ENCODE results near the gene IPO4.

The IPO4 gene

DNA sequence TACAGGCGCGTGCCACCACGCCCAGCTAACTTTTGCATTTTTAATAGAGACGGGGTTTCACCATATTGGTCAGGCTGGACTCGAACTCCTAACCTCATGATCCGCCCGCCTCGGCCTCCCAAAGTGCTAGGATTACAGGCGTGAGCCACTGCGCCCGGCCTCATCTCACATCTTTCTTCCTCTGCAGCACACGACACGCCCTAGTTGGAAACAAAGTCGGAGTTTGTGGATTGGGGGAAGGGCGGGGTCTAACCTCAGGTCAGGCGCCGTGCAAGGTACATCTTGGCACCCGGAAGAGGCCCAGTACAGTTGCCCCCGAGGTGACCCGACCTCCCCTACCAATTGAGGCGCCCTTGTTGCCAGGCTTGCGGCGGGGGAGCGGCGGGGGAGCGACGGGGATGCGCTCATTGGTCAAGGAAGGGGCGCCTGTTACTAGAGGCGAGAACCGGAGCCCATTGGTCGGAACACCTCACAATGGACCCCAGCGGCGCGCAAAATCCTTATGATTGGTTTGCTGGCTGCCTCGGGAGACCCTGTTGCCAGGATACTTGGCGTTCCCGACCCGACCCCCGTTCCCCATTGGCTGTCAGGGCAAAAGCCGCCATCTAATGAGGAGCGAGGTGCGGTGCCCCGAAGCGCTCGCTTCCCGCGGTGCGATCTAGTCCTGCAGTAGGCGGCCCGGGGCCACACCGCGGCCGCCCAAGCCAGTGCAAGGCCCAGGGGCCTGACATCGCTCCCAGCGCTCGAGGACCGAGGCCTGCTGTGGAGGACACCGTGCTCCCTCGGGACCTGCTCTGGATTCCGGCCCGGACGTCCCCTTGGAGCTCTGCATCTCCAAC is 17.0 kb downstream of the IPO4 start, which contains the start of gene REC8:
Gene REC8 (plus strand): TSS at position 659 of the 839 bp plus-strand sequence. CDS start 473 bp downstream, outside the sequence.
- DNase-seq, result peak; percentile 80

DNA sequence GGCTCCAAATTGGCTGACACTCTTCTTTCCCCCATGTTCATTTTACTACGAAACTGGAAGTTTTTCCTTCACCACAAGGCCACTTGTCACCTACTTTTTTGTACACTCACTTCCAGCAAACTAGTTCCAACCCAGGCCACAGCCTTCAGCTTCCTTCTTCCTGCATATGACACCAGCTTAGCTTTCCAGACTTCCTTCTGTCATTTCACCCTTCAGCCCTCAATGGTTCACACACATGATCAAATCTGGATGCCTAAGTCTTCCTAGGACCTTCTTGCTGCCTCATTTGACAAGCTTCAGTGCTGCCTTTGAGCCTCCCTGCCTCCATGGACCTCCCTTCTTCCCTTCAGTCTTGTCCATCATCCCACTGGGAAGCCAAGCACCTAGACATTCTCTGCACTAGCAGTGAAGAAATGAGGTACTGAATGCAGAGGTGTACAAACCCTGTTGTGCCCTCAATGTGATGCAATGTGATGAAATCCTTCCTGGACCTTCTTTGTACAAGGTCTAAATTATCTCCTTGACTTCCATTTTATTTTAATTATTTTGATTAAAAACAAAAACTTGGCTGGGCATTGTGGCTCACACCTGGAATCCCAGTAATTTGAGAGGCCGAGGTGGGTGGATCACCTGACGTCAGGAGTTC is 21.0 kb downstream of the IPO4 start:
- DNase-seq, result no peak

- DNase-seq, result no peak
These were observed 22.8 kb downstream of the IPO4 start for GRCh38 chr14:24165785-24166184.

DNA sequence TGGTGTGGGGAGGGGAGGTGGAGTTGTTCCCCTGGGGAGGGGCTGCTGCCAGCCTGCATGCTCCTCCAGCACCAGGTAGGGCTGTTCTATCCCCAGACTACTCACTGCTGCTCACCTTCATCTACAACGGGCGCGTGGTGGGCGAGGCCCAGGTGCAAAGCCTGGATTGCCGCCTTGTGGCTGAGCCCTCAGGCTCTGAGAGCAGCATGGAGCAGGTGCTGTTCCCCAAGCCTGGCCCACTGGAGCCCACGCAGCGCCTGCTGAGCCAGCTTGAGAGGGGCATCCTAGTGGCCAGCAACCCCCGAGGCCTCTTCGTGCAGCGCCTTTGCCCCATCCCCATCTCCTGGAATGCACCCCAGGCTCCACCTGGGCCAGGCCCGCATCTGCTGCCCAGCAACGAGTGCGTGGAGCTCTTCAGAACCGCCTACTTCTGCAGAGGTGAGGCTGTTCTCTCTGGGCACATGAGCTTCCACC is 24.1 kb downstream of the IPO4 start:
- DNase-seq, result no peak

DNA sequence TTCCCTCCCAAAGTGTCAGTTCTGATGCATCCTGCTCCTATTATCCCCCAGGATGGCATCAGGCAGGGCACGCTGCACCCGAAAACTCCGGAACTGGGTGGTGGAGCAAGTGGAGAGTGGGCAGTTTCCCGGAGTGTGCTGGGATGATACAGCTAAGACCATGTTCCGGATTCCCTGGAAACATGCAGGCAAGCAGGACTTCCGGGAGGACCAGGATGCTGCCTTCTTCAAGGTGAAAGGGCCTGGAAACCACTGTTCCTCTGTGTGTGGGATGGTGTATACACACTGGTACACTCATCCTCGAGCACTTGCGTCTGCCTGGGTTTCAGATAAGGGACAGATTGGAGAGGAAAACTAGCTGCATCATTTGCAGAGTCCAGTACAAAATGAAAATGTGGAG is 26.5 kb downstream of the IPO4 start:
- DNase-seq, result peak; percentile 8

DNA sequence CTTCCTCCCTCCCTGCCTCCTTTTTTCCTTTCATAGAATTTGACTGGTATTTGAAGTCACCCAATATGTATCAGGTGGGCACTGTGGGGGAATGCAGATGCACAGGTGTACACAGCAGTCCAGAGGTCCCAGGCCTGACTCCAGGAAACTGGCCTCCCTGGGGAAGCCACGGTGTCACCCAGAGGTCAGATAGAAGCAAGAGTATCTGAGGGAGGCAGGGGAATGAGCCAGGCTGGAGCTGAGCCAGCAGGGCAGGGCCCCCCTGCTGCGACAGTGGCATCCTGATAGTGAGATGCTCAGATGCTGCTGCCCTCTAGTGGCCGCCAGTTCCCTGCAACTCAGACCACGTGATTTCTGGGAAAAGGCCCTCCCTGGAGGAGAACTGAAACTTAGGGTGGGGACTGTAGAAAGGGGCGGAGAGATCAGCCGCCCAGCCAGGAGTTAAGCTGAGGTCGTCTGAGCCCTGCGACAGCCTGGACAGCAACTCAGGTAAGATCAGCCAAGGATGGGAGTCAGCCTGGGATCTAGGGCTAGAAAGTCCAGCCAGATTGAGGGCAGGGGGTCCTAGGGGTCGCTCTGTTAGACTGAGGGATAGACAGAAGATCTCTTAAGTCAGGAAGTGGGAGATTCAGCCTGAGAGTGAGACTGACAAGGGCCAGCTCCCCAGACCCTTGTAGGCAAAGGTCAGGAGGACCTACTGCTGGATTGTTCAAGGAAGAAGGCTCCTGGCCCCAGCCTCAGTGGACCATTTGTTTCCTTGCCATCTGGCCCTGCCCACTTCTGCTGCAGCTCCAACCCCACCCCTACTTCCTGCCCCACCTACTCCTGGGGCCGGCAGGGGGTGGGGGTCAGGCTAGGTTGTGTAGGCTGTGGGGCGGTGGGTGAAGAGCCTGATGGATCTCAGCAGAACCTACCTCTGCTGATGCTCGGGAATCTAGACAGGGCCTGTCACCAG is 27.5 kb downstream of the IPO4 start, which contains the start of gene IRF9:
Gene IRF9 (plus strand): TSS at position 416 of the 955 bp plus-strand sequence. CDS start 880 bp downstream, outside the sequence.
- DNase-seq, result peak; percentile 98

- no peak for DNase-seq
These were observed 28.1 kb downstream of the IPO4 start for GRCh38 chr14:24160499-24160849.

- no peak for DNase-seq
These were observed 28.7 kb downstream of the IPO4 start for GRCh38 chr14:24159777-24160498.

- no peak for DNase-seq
These were observed 31.3 kb downstream of the IPO4 start for GRCh38 chr14:24157331-24157730.

DNA sequence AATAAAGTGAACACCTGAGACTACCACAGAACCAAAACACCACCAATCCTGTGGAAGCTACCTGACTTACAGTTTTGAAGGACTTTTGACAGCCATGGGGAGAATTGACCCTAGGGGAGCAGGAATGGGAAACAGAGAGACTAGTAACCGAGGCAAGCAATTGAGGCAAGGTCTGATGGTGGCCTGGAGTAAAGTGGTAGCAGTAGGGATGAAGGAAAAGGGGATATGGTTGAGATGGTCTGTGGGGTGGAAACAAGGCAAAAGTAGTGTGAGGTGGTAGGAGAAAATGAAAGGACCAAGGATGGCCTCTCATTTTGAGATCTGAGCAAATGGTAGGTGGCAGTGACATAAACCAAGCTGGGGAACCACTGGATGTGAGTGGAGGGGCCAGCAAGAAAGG is 31.8 kb downstream of the IPO4 start:
- no peak for DNase-seq

- DNase-seq, result no peak
These were observed 33.5 kb downstream of the IPO4 start for GRCh38 chr14:24155100-24155499.

GRCh38 chr14:24151404-24152080 is 37.1 kb downstream of the IPO4 start:
- DNase-seq, result no peak

DNA sequence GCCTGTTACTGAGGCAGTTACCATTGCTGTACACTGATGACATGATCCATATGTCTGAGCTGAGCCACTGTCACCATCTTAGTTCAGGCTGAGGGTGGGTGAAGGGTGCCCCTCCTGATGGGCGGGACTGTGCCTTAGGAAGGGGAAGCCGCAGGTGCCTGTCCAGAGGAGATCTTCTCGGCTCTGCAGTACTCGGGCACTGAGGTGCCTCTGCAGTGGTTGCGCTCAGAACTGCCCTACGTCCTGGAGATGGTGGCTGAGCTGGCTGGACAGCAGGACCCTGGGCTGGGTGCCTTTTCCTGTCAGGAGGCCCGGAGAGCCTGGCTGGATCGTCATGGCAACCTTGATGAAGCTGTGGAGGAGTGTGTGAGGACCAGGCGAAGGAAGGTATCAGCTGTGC is 37.6 kb downstream of the IPO4 start:
- DNase-seq, result no peak

GRCh38 chr14:24150567-24150966 is 38.0 kb downstream of the IPO4 start:
- DNase-seq, result no peak

DNA sequence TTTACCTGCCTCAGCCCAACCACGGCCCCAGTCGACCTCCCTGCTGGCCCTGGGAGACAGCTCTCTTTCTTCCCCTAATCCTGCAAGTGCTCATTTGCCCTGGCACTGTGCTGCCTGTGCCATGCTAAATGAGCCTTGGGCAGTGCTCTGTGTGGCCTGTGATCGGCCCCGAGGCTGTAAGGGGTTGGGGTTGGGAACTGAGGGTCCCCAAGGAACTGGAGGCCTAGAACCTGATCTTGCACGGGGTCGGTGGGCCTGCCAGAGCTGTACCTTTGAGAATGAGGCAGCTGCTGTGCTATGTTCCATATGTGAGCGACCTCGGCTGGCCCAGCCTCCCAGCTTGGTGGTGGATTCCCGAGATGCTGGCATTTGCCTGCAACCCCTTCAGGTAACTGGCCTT is 38.6 kb downstream of the IPO4 start:
- no peak for DNase-seq

GRCh38 chr14:24149302-24149969 is 39.2 kb downstream of the IPO4 start:
- no peak for DNase-seq

DNA sequence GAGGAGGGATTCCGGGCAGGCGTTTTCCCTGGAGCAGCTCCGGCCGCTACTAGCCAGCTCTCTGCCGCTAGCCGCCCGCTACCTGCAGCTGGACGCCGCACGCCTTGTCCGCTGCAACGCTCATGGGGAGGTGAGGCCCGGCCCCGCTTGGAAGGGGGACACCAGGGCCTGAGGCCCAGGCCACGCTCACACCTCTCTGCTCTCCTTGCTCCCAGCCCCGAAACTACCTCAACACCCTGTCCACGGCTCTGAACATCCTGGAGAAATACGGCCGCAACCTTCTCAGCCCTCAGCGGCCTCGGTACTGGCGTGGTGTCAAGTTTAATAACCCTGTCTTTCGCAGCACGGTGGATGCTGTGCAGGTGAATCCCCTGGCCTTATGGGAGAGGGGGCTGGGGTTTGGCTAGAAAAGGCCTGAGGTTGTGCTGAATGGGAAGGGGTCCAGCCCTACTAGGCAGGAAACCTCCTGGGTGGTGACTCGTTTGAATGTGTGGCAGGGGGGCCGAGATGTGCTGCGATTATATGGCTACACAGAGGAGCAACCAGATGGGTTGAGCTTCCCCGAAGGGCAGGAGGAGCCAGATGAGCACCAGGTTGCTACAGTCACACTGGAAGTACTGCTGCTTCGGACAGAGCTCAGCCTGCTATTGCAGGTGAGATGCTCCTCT is 40.7 kb downstream of the IPO4 start:
- no peak for DNase-seq

DNA sequence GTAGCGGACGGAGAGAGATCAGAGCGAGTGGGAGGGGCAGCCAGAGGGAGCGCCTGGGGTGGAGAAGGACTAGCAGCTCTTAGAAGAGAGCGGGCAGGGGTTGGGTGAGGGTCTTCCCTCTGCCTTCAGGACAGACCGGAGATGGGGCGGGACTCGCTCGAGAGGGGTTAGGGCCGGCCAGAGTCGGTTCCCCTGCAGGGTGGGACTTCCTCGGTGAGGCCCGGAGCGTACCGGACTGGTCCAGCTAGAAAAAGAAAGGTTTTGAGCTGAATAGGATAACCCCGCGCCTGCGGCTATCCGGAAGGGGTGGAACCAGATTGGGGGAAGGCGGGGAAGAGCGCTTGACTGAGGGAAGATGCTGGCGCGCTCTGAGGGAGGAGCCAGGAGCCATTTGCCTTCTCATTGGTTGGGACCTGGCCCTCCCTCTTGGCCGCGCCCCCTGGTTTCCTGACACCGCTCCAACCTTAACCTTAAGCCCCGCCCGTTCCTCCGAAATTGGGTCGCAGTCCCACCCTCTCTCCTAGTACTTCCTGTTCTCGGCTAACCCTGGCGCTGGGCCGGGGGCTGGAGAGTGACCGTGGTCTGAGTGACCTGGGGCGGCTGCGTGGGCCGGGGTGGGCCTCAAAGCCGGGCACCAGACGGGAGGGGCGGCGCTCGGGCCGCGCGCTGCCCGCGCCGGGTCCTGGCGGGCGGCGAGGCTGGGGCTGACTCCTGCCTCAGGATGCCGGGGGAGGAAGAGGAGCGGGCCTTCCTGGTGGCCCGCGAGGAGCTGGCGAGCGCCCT is 41.4 kb downstream of the IPO4 start, which contains the start of gene RNF31:
Gene RNF31 (plus strand): TSS at position 521 of the 783 bp plus-strand sequence. CDS start 201 bp downstream, at position 722.
- peak; percentile 100 for DNase-seq

DNA sequence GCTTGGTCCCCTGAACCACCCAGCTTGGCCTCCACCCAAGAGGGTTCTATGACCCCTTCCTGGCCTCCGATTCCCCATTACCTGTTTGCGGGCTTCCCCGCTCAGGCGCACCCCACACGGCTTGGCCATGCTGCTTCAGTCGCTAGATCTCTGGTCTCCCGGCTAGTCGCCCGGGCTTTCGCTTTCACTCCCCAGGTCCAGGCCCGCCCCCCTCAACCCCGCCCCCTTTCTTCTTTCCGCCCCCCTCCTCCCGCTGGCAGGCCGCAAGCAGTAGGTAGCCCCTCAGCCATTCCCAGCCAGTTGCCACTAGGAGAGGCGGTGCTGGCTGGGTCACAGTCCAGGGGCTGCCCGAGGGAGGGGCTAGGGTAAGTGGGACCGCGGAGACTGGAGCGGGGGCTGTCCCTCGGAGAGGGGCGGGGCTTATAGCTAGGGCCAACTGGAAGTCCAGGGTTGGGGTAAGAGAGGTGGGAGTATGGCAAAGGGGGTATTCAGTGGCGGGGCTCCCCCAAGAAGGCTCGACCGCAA is 42.1 kb downstream of the IPO4 start, which contains the start of gene PSME2:
Gene PSME2 (minus strand): TSS at position 158 of the 525 bp plus-strand sequence. CDS start 29 bp downstream, at position 129.
- peak; percentile 90 for DNase-seq
